CD4-positive, alpha-beta T cell (primary cell): ENCODE data around the gene TUBA4B. TPM values are rescaled to one million over a fixed set of nuclear protein-coding genes. Genes with fewer than 3 reads are reported as not detected.

ENCODE experiments used
- ATAC-seq: fragments of 200-7000 bp; cut with Tn5 transposase; one replicate; pipeline ENCODE4 v1.10.0; 2022; ENCODE audit warnings: mild to moderate bottlenecking; ENCODE audit not compliant: poor library complexity
- CTCF ChIA-PET: fragments of 350-600 bp; sonication (Branson Sonifier 250); formaldehyde crosslinking; loops from one replicate; lab custom pipeline; 2021; ENCODE audit warnings: antibody characterized with exemption, inconsistent platforms; lab: Charles Lee
- POLR2A ChIA-PET: fragments of 350-600 bp; sonication (Branson Sonifier 250); formaldehyde crosslinking; loops from one replicate; lab custom pipeline; 2021; ENCODE audit warnings: antibody characterized with exemption, inconsistent platforms; lab: Charles Lee
- DNase-seq, 14 experiments: peaks; one replicate each; pipeline ENCODE4 v3.0.0-alpha.2; 2013 to 2020; ENCODE audit warnings: mixed read lengths in 2 of 14
- H3K27ac ChIP-seq, 2 donors: one replicate each; pipeline versions ENCODE4 v1.5.1 to v1.7.0; 2013; ENCODE audit warnings: low read length in 2 of 2, low read depth in 1 of 2, mild to moderate bottlenecking in 1 of 2
- H3K27me3 ChIP-seq, 2 experiments: 1 replicate in 1 of 2; 2 replicates in 1 of 2; pipeline versions ENCODE4 v1.6.1 to v1.7.0; 2013; ENCODE audit warnings: low read length in 2 of 2, control low read depth in 1 of 2, mild to moderate bottlenecking in 1 of 2, moderate library complexity in 1 of 2; ENCODE audit not compliant: insufficient read depth in 2 of 2, control insufficient read depth in 1 of 2
- H3K36me3 ChIP-seq: one replicate; pipeline ENCODE4 v1.6.1; 2013; ENCODE audit warnings: low read length, control low read depth; ENCODE audit not compliant: insufficient read depth
- H3K4me1 ChIP-seq: one replicate; pipeline ENCODE4 v1.6.1; 2013; ENCODE audit warnings: low read length, control low read depth; ENCODE audit not compliant: insufficient read depth
- H3K4me3 ChIP-seq: one replicate; pipeline ENCODE4 v1.5.1; 2013; ENCODE audit warnings: mild to moderate bottlenecking, low read length, moderate library complexity
- H3K9me3 ChIP-seq, 2 experiments: 1 replicate in 1 of 2; 2 replicates in 1 of 2; pipeline versions ENCODE4 v1.6.1 to v1.7.0; 2013; ENCODE audit warnings: low read length in 2 of 2, mild to moderate bottlenecking in 2 of 2, control low read depth in 1 of 2, moderate library complexity in 1 of 2; ENCODE audit not compliant: control insufficient read depth in 1 of 2, insufficient read depth in 1 of 2
- H3K27ac Mint-ChIP-seq: one replicate; pipeline ENCODE4 v1.8.0; 2020; ENCODE audit warnings: mixed read lengths
- H3K27me3 Mint-ChIP-seq: one replicate; pipeline ENCODE4 v1.8.0; 2021; ENCODE audit warnings: mixed read lengths
- H3K36me3 Mint-ChIP-seq: one replicate; pipeline ENCODE4 v1.8.0; 2021; ENCODE audit warnings: low read depth, mixed read lengths
- H3K4me1 Mint-ChIP-seq: one replicate; pipeline ENCODE4 v1.8.0; 2021; ENCODE audit warnings: low read depth, mixed read lengths
- H3K4me3 Mint-ChIP-seq: one replicate; pipeline ENCODE4 v1.8.0; 2020; ENCODE audit warnings: mild to moderate bottlenecking, mixed read lengths
- H3K9me3 Mint-ChIP-seq: one replicate; pipeline ENCODE4 v1.8.0; 2020; ENCODE audit warnings: mixed read lengths
- CTCF ChIP-seq: fragments of 200-600 bp; IDR thresholded peaks from one replicate; pipeline ENCODE4 v1.8.0; 2022; ENCODE audit warnings: antibody characterized with exemption, mild to moderate bottlenecking
- intact Hi-C, 2 experiments: fragments of 100-400 bp; cut with DNase I in 1 of 2; cut with micrococcal nuclease in 1 of 2; formaldehyde crosslinking; loops; one replicate each; pipeline versions ENCODE4 v1.15.1 to v1.9.0; 2023 to 2025; cut with DNase I, micrococcal nuclease
- total RNA-seq, 174 experiments: library from RNA in 2 of 174; stranded (reverse) in 2 of 174; gene quantifications; one replicate each; pipeline ENCODE4 v1.2.3 and lab custom pipeline; 2021 to 2026

The TUBA4B gene
- total RNA-seq, 2 experiments from 2014 or later = not detected

GRCh38 chr2:219230059-219230540, 22.9 kb upstream of the TUBA4B start:
- ATAC-seq = peak; percentile 15

GRCh38 chr2:219234331-219234730, 18.7 kb upstream of the TUBA4B start:
- H3K4me1 ChIP-seq = peaks cover 29% of the 10 kb centered on the region
- ChIA-PET CTCF (interaction anchor here (1.3 kb wide), 1 partner anchor 61 kb away, joined by 7 read pairs; no protein-coding TSS in a partner anchor), POLR2A (interaction anchor here (0.7 to 1.9 kb wide), 3 partner anchors 11 to 28 kb away, joined by 3 to 9 read pairs (median 4); partner anchors contain the start of genes GLB1L, STK16, TUBA4A and ZFAND2B)
- DNase-seq (no peak), ATAC-seq (no peak)
- Mint-ChIP-seq H3K27ac (peak overlapping the region; percentile 37), H3K4me1 (peaks cover 36% of the 10 kb centered on the region), H3K27me3 (no peaks in the 10 kb centered on the region), H3K36me3 (peaks cover 86% of the 10 kb centered on the region), H3K4me3 (no peak overlapping the region), H3K9me3 (no peaks in the 10 kb centered on the region)
- peaks cover 67% of the 10 kb centered on the region for H3K36me3 ChIP-seq
- H3K27me3 ChIP-seq = no peaks in the 10 kb centered on the region
- intact Hi-C loops = no loop called here
- H3K27ac ChIP-seq = no peak overlapping the region
- H3K4me3 ChIP-seq = no peak overlapping the region
- H3K9me3 ChIP-seq = no peaks in the 10 kb centered on the region
- TF ChIP-seq CTCF = no peak

More at GRCh38 chr2:219230059-219230540, 22.9 kb upstream of the TUBA4B start:
- CTCF ChIA-PET = interaction anchor here (0.8 to 5.1 kb wide), 14 partner anchors 14 to 332 kb away, joined by 3 to 42 read pairs (median 3); partner anchors contain the start of genes DNAJB2 and TUBA4B
- H3K27ac ChIP-seq = peak overlapping the region; percentile 46 to 91
- H3K4me1 ChIP-seq = peaks cover 49% of the 10 kb centered on the region
- peak in 6 of 14 experiments; percentile 24 to 64 (median 60) for DNase-seq
- no peaks in the 10 kb centered on the region for H3K9me3 ChIP-seq
- Mint-ChIP-seq H3K9me3 (no peaks in the 10 kb centered on the region), H3K4me3 (peak overlapping the region; percentile 96), H3K4me1 (peaks cover 63% of the 10 kb centered on the region), H3K27ac (peak overlapping the region; percentile 99), H3K36me3 (peaks cover 71% of the 10 kb centered on the region), H3K27me3 (no peaks in the 10 kb centered on the region)
- no peaks in the 10 kb centered on the region for H3K27me3 ChIP-seq
- H3K36me3 ChIP-seq = peaks cover 51% of the 10 kb centered on the region
- H3K4me3 ChIP-seq = peak overlapping the region; percentile 76
- POLR2A ChIA-PET = interaction anchor here (0.6 to 5.3 kb wide), 23 partner anchors 10 to 832 kb away, joined by 3 to 181 read pairs (median 6); partner anchors contain the start of genes ABCB6, CNPPD1, DNAJB2 and DNPEP
- intact Hi-C loops = loop anchor here (1.0 kb wide), 3 partner anchors 14 to 65 kb away; no protein-coding TSS in a partner anchor
- TF ChIP-seq CTCF = no peak

GRCh38 chr2:219243291-219243761, 9.7 kb upstream of the TUBA4B start:
- peak overlapping the region; percentile 76 for H3K4me3 Mint-ChIP-seq
- no peaks in the 10 kb centered on the region for H3K27me3 ChIP-seq
- peaks cover 7% of the 10 kb centered on the region for H3K36me3 ChIP-seq
- no peak overlapping the region for H3K4me3 ChIP-seq
- ChIA-PET CTCF (no interaction called here), POLR2A (interaction anchor here (3.4 kb wide), 1 partner anchor 11 kb away, joined by 68 read pairs; the partner anchor contains the start of genes TUBA4A and TUBA4B)
- H3K4me1 Mint-ChIP-seq = peaks cover 54% of the 10 kb centered on the region
- H3K36me3 Mint-ChIP-seq = peaks cover 27% of the 10 kb centered on the region
- no peaks in the 10 kb centered on the region for H3K9me3 ChIP-seq
- no peak overlapping the region for H3K27ac ChIP-seq
- no peak for TF ChIP-seq CTCF
- intact Hi-C loops = no loop called here
- H3K27me3 Mint-ChIP-seq = no peaks in the 10 kb centered on the region
- H3K9me3 Mint-ChIP-seq = no peaks in the 10 kb centered on the region
- peak overlapping the region; percentile 96 for H3K27ac Mint-ChIP-seq
- DNase-seq (peak in 2 of 14 experiments; percentile 29 to 47), ATAC-seq (no peak)
- H3K4me1 ChIP-seq = peaks cover 42% of the 10 kb centered on the region
